Smooth muscle cell (in vitro differentiated cells): ENCODE measurements around the gene KAT8. TPM values are rescaled to one million over a fixed set of nuclear protein-coding genes. Genes with fewer than 3 reads are reported as not detected.

Experiments used
- DNase-seq: peaks from one replicate; lab custom pipeline; 2025; ENCODE audit not compliant: unreplicated experiment; lab: John Stamatoyannopoulos, UW
- H2AFZ ChIP-seq: fragments of 200-600 bp; sonication (generic); 2 replicates; pipeline ENCODE4 v1.6.0; 2016; ENCODE audit warnings: antibody characterized with exemption, low read depth, mild to moderate bottlenecking
- H3F3A ChIP-seq: fragments of 200-600 bp; sonication (generic); 2 replicates; pipeline ENCODE4 v1.6.0; 2017; ENCODE audit warnings: antibody characterized with exemption, low read depth
- H3K27ac ChIP-seq: fragments of 200-600 bp; sonication (generic); 2 replicates; pipeline ENCODE4 v1.5.1; 2016; ENCODE audit warnings: low read depth, mild to moderate bottlenecking
- H3K27me3 ChIP-seq: fragments of 200-600 bp; sonication (generic); 2 replicates; pipeline ENCODE4 v1.6.1; 2016; ENCODE audit warnings: low read depth, mild to moderate bottlenecking
- H3K36me3 ChIP-seq: fragments of 200-600 bp; sonication (generic); 2 replicates; pipeline ENCODE4 v1.5.1; 2016; ENCODE audit warnings: low read depth
- H3K4me1 ChIP-seq: fragments of 200-600 bp; sonication (generic); 2 replicates; pipeline ENCODE4 v1.5.1; 2016; ENCODE audit warnings: low read depth
- H3K4me2 ChIP-seq: fragments of 200-600 bp; sonication (generic); 2 replicates; pipeline ENCODE4 v1.6.0; 2016; ENCODE audit warnings: mild to moderate bottlenecking
- H3K4me3 ChIP-seq: fragments of 200-600 bp; sonication (generic); 2 replicates; pipeline ENCODE4 v1.5.1; 2016; ENCODE audit warnings: mild to moderate bottlenecking
- H3K79me2 ChIP-seq: fragments of 200-600 bp; sonication (generic); 2 replicates; pipeline ENCODE4 v1.6.0; 2016; ENCODE audit warnings: low read depth, mild to moderate bottlenecking
- H3K9ac ChIP-seq: fragments of 200-600 bp; sonication (generic); 2 replicates; pipeline ENCODE4 v1.6.0; 2016; ENCODE audit warnings: low read depth
- H3K9me3 ChIP-seq: fragments of 200-600 bp; sonication (generic); replicated peaks from 2 replicates; pipeline ENCODE4 v1.5.1; 2016; ENCODE audit warnings: low read depth
- H4K20me1 ChIP-seq: fragments of 200-600 bp; sonication (generic); 2 replicates; pipeline ENCODE4 v1.6.0; 2016; ENCODE audit warnings: low read depth
- CTCF ChIP-seq: fragments of 200-600 bp; sonication (generic); IDR thresholded peaks from 2 replicates; pipeline ENCODE4 v1.5.1; 2017; ENCODE audit warnings: borderline replicate concordance, mild to moderate bottlenecking, antibody characterized with exemption; ENCODE audit not compliant: insufficient read depth, poor library complexity, severe bottlenecking
- WGBS: methylation state at CpG from one replicate; pipeline ENCODE4 v1.1.7; 2016; ENCODE audit warnings: low lambda C conversion rate; 5-methylcytosine and 5-hydroxymethylcytosine counted together
- polyA plus RNA-seq: library from polyadenylated mRNA; unstranded; fragments of >200 nt; fragmentation: Nextera tagmentation; extraction: Ambion mirVana; gene quantifications from 2 replicates; pipeline ENCODE4 v1.2.1, GENCODE V29; 2016
- total RNA-seq: library from RNA; depleted of rRNA; stranded (reverse); fragments of >200 nt; gene quantifications from 2 replicates; pipeline ENCODE4 v1.2.3, GENCODE V29; 2014

Gene KAT8
- total and polyA plus RNA-seq, 2 experiments from 2014 or later = 29.1 to 32.9 TPM

DNA sequence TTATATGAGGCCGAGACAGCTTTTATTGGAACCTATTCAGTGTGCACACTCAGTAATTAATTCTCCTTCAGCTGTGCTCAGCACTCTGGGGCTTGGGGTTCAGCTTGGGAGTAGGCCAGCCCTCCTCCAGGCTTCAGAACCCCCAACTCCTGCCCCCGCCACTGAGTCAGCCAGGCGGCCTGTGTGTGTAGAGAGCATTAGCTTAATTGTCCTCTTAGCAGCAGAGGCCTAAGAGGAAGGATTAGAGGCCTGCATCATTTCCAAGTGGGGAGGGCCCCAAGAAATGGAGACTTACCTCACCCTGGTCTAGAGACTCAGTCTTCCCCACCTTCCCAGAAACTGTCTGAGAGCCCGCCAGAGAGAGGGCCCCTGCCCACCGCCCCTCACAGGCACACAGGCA lies 29.5 kb upstream of the KAT8 start:
- Histone ChIP-seq H3K9ac (no peak overlapping the region), H3K4me2 (no peak overlapping the region), H2AFZ (no peak overlapping the region), H3K4me1 (no peaks in the 10 kb centered on the region), H3K4me3 (no peak overlapping the region), H3K27me3 (no peaks in the 10 kb centered on the region), H3K79me2 (peaks cover 22% of the 10 kb centered on the region), H3K36me3 (no peaks in the 10 kb centered on the region), H3K27ac (no peak overlapping the region), H3K9me3 (no peaks in the 10 kb centered on the region), H4K20me1 (peaks cover 48% of the 10 kb centered on the region), H3F3A (no peaks in the 10 kb centered on the region)
- DNase-seq = no peak
- 86% methylated on average over 5 of the region's 5 CpGs for WGBS
- TF ChIP-seq CTCF = no peak

- no peak for TF ChIP-seq CTCF
- H3K4me2 ChIP-seq = no peak within 1 kb of the TSS
- 94% methylated on average over 15 of the region's 15 CpGs for WGBS
- no peak within 1 kb of the TSS for H3K27ac ChIP-seq
- no peaks in the 10 kb centered on the region for H3F3A ChIP-seq
- no peaks in the 10 kb centered on the region for H3K9me3 ChIP-seq
- H3K36me3 ChIP-seq = no peaks in the 10 kb centered on the region
- H2AFZ ChIP-seq = no peak within 1 kb of the TSS
- no peaks in the 10 kb centered on the region for H3K4me1 ChIP-seq
- no peak within 1 kb of the TSS for H3K4me3 ChIP-seq
- peaks cover 50% of the 10 kb centered on the region for H4K20me1 ChIP-seq
- H3K9ac ChIP-seq = no peak within 1 kb of the TSS
- no peaks in the 10 kb centered on the region for H3K27me3 ChIP-seq
- no peak for DNase-seq
- peaks cover 27% of the 10 kb centered on the region for H3K79me2 ChIP-seq
These were observed 28.8 kb upstream of the KAT8 start, which contains the start of gene PRSS53 for GRCh38 chr16:31088459-31089183. TSS of gene PRSS53 (minus strand) at chr16:31088943. CDS start at chr16:31088809, 134 bp downstream.

DNA sequence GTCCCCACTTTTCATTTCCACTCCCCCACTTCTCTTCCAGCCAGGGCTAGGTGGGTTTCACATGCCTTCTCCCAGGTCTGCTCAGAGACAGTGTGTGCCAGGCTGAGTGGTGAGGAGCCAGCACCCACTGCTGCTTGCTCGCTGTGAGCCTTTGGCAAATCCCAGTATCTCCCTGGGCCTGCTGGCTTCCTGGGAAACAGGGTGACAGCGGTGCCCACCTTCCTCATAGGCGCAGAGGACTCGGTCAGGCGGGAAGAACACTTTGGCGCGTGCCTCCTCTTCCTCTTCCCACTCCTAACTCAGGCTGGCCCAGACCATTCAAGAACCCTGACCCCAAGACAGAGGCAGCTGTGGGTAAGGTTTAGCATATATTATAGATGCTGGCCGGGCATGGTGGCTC lies 28.3 kb upstream of the KAT8 start:
- no peaks in the 10 kb centered on the region for H3K4me1 ChIP-seq
- peaks cover 50% of the 10 kb centered on the region for H4K20me1 ChIP-seq
- no peak overlapping the region for H3K4me2 ChIP-seq
- H3K27ac ChIP-seq = no peak overlapping the region
- H2AFZ ChIP-seq = no peak overlapping the region
- DNase-seq = no peak
- no peaks in the 10 kb centered on the region for H3F3A ChIP-seq
- WGBS = 97% methylated on average over 8 of the region's 8 CpGs
- H3K4me3 ChIP-seq = no peak overlapping the region
- H3K36me3 ChIP-seq = no peaks in the 10 kb centered on the region
- no peak for TF ChIP-seq CTCF
- no peaks in the 10 kb centered on the region for H3K27me3 ChIP-seq
- no peak overlapping the region for H3K9ac ChIP-seq
- H3K79me2 ChIP-seq = peaks cover 33% of the 10 kb centered on the region
- H3K9me3 ChIP-seq = no peaks in the 10 kb centered on the region

- peaks cover 50% of the 10 kb centered on the region for H4K20me1 ChIP-seq
- no peaks in the 10 kb centered on the region for H3K9me3 ChIP-seq
- H3K27ac ChIP-seq = no peak overlapping the region
- no peaks in the 10 kb centered on the region for H3F3A ChIP-seq
- H2AFZ ChIP-seq = no peak overlapping the region
- H3K4me1 ChIP-seq = no peaks in the 10 kb centered on the region
- TF ChIP-seq CTCF = no peak
- WGBS = 42% methylated on average over 2 of the region's 2 CpGs
- no peaks in the 10 kb centered on the region for H3K27me3 ChIP-seq
- H3K36me3 ChIP-seq = no peaks in the 10 kb centered on the region
- no peak overlapping the region for H3K9ac ChIP-seq
- no peak overlapping the region for H3K4me3 ChIP-seq
- no peak for DNase-seq
- H3K79me2 ChIP-seq = peaks cover 35% of the 10 kb centered on the region
- H3K4me2 ChIP-seq = no peak overlapping the region
These were observed 26.9 kb upstream of the KAT8 start for GRCh38 chr16:31090540-31090939.
